Astrocyte (in vitro differentiated cells and primary cell): ENCODE results near the gene SSBP2. TPM values are rescaled to one million over a fixed set of nuclear protein-coding genes. Genes with fewer than 3 reads are reported as not detected.

Experiments used
- DNase-seq: peaks from one replicate; pipeline ENCODE4 v3.0.0-alpha.2; 2010; ENCODE audit warnings: low read depth
- FAIRE-seq: peaks from 2 replicates; lab custom pipeline; 2011; peaks lifted over from hg19 to GRCh38; lab: Jason Lieb, UNC
- H2AFZ ChIP-seq: 2 replicates; pipeline ENCODE4 v1.6.0; 2012; ENCODE audit warnings: low read depth, low read length, inconsistent platforms
- H3K27ac ChIP-seq: 2 replicates; pipeline ENCODE4 v1.5.1; 2011; ENCODE audit warnings: low read depth, low read length, inconsistent platforms
- H3K27me3 ChIP-seq: 2 replicates; pipeline ENCODE4 v1.6.0; 2011; ENCODE audit warnings: low read length, inconsistent platforms; ENCODE audit not compliant: insufficient read depth
- H3K36me3 ChIP-seq: 2 replicates; pipeline ENCODE4 v1.5.1; 2011; ENCODE audit warnings: low read length, inconsistent platforms; ENCODE audit not compliant: insufficient read depth
- H3K4me1 ChIP-seq: 2 replicates; pipeline ENCODE4 v1.5.1; 2011; ENCODE audit warnings: low read length, inconsistent platforms; ENCODE audit not compliant: insufficient read depth
- H3K4me2 ChIP-seq: 2 replicates; pipeline ENCODE4 v1.6.0; 2012; ENCODE audit warnings: low read length, inconsistent platforms
- H3K4me3 ChIP-seq: 2 replicates; pipeline ENCODE4 v1.5.1; 2011; ENCODE audit warnings: low read depth, mild to moderate bottlenecking, low read length, inconsistent platforms; ENCODE audit not compliant: insufficient read depth
- H3K79me2 ChIP-seq: 2 replicates; pipeline ENCODE4 v1.6.0; 2012; ENCODE audit warnings: mild to moderate bottlenecking, low read length, inconsistent platforms; ENCODE audit not compliant: insufficient read depth
- H3K9ac ChIP-seq: 2 replicates; pipeline ENCODE4 v1.6.0; 2012; ENCODE audit warnings: mild to moderate bottlenecking, low read length, inconsistent platforms
- H3K9me3 ChIP-seq: 2 replicates; pipeline ENCODE4 v1.5.1; 2012; ENCODE audit warnings: low read depth, mild to moderate bottlenecking, low read length, inconsistent platforms; ENCODE audit not compliant: insufficient read depth
- H4K20me1 ChIP-seq: 2 replicates; pipeline ENCODE4 v1.6.0; 2012; ENCODE audit warnings: low read length, inconsistent platforms; ENCODE audit not compliant: insufficient read depth
- H3K27ac Mint-ChIP-seq: one replicate; pipeline ENCODE4 v1.8.0; 2021; ENCODE audit warnings: mild to moderate bottlenecking, mixed read lengths; ENCODE audit not compliant: unreplicated experiment
- H3K27me3 Mint-ChIP-seq: one replicate; pipeline ENCODE4 v1.8.0; 2021; ENCODE audit warnings: low read depth, mixed read lengths; ENCODE audit not compliant: unreplicated experiment
- H3K36me3 Mint-ChIP-seq: one replicate; pipeline ENCODE4 v1.8.0; 2021; ENCODE audit warnings: low read depth, mixed read lengths; ENCODE audit not compliant: unreplicated experiment
- H3K4me1 Mint-ChIP-seq: one replicate; pipeline ENCODE4 v1.8.0; 2021; ENCODE audit warnings: low read depth, mixed read lengths; ENCODE audit not compliant: unreplicated experiment
- H3K4me3 Mint-ChIP-seq: one replicate; pipeline ENCODE4 v1.8.0; 2021; ENCODE audit warnings: mild to moderate bottlenecking, moderate library complexity, mixed read lengths; ENCODE audit not compliant: unreplicated experiment
- H3K9me3 Mint-ChIP-seq: one replicate; pipeline ENCODE4 v1.8.0; 2021; ENCODE audit warnings: mild to moderate bottlenecking, mixed read lengths; ENCODE audit not compliant: unreplicated experiment
- CTCF ChIP-seq: IDR thresholded peaks from 2 replicates; pipeline ENCODE4 v1.5.1; 2011; ENCODE audit warnings: low read depth, mild to moderate bottlenecking, inconsistent platforms, low read length, moderate library complexity; ENCODE audit not compliant: insufficient read depth
- EZH2 ChIP-seq: IDR thresholded peaks from 2 replicates; pipeline ENCODE4 v1.6.1; 2012; ENCODE audit warnings: mild to moderate bottlenecking, low read length, inconsistent platforms; ENCODE audit not compliant: insufficient read depth
- total RNA-seq: library from RNA; stranded (reverse); gene quantifications from 2 replicates; pipeline ENCODE4 v1.2.1, GENCODE V29; 2021

SSBP2 gene
- total RNA-seq, 1 donor from 2014 or later = 59.8 TPM

GRCh38 chr5:81760521-81760920, 9.6 kb upstream of the SSBP2 start:
- Mint-ChIP-seq H3K27me3 (no peaks in the 10 kb centered on the region), H3K36me3 (no peaks in the 10 kb centered on the region), H3K4me1 (peaks cover 38% of the 10 kb centered on the region), H3K9me3 (no peaks in the 10 kb centered on the region), H3K27ac (no peak overlapping the region), H3K4me3 (no peak overlapping the region)
- Histone ChIP-seq H3K36me3 (no peaks in the 10 kb centered on the region), H3K4me1 (peaks cover 6% of the 10 kb centered on the region), H4K20me1 (no peaks in the 10 kb centered on the region), H3K27me3 (no peaks in the 10 kb centered on the region), H3K4me2 (no peak overlapping the region), H3K9me3 (no peaks in the 10 kb centered on the region), H3K9ac (no peak overlapping the region), H3K79me2 (no peaks in the 10 kb centered on the region), H3K27ac (no peak overlapping the region), H3K4me3 (no peak overlapping the region), H2AFZ (no peak overlapping the region)
- TF ChIP-seq EZH2 (no peak), CTCF (no peak)
- DNase-seq (no peak), FAIRE-seq (no peak)

GRCh38 chr5:81759632-81760005, 8.7 kb upstream of the SSBP2 start:
- Histone ChIP-seq H3K36me3 (no peaks in the 10 kb centered on the region), H3K27ac (no peak overlapping the region), H2AFZ (no peak overlapping the region), H3K4me1 (peaks cover 9% of the 10 kb centered on the region), H4K20me1 (no peaks in the 10 kb centered on the region), H3K4me2 (no peak overlapping the region), H3K4me3 (no peak overlapping the region), H3K27me3 (no peaks in the 10 kb centered on the region), H3K79me2 (no peaks in the 10 kb centered on the region), H3K9ac (no peak overlapping the region), H3K9me3 (no peaks in the 10 kb centered on the region)
- DNase-seq = no peak
- TF ChIP-seq CTCF (no peak), EZH2 (no peak)
- no peaks in the 10 kb centered on the region for H3K9me3 Mint-ChIP-seq
- H3K27ac Mint-ChIP-seq = no peak overlapping the region
- no peak overlapping the region for H3K4me3 Mint-ChIP-seq
- peaks cover 41% of the 10 kb centered on the region for H3K4me1 Mint-ChIP-seq
- no peaks in the 10 kb centered on the region for H3K27me3 Mint-ChIP-seq
- FAIRE-seq = peak; percentile 52
- no peaks in the 10 kb centered on the region for H3K36me3 Mint-ChIP-seq

DNA sequence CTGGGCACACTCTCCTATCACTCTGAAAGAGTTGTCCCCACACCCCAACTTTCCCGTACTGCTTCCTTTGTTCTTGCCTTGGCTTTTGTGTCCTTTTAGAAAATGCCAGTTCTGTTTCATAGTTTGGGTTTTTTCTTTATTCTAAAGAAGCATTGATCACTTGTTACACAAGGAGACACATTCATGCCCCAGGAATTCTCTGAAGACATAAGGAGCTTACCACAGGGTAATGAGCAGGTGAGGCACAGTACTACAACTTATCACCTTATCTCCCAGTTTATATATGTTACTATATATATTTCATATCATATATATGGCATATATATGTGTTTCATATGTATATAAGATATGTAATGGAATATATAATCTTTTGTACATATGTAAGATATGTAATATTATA, 6.5 kb upstream of the SSBP2 start:
- no peak overlapping the region for H2AFZ ChIP-seq
- FAIRE-seq = no peak
- H3K79me2 ChIP-seq = no peaks in the 10 kb centered on the region
- no peak overlapping the region for H3K9ac ChIP-seq
- H3K4me1 ChIP-seq = peaks cover 9% of the 10 kb centered on the region
- Mint-ChIP-seq H3K9me3 (no peaks in the 10 kb centered on the region), H3K27ac (no peak overlapping the region), H3K4me1 (peaks cover 42% of the 10 kb centered on the region), H3K27me3 (no peaks in the 10 kb centered on the region), H3K4me3 (no peak overlapping the region), H3K36me3 (no peaks in the 10 kb centered on the region)
- DNase-seq = no peak
- H3K4me2 ChIP-seq = no peak overlapping the region
- TF ChIP-seq EZH2 = no peak
- TF ChIP-seq CTCF = no peak
- no peaks in the 10 kb centered on the region for H3K36me3 ChIP-seq
- H3K27ac ChIP-seq = no peak overlapping the region
- no peak overlapping the region for H3K4me3 ChIP-seq
- H4K20me1 ChIP-seq = no peaks in the 10 kb centered on the region
- H3K9me3 ChIP-seq = no peaks in the 10 kb centered on the region
- no peaks in the 10 kb centered on the region for H3K27me3 ChIP-seq
